HUDEP-2 (cell line): Measurements from ENCODE around the gene RBM20.
"Not testable (repeated sequence)": the region's sequence is repeated elsewhere in the genome, so short reads cannot be mapped to it uniquely, and the experiment has no call there.

Experiments used
- DNase-seq, 76 experiments: peaks; one replicate each; lab custom pipeline; 2025; ENCODE audit not compliant: unreplicated experiment in 76 of 76; lab: John Stamatoyannopoulos, UW

RBM20 gene

DNA sequence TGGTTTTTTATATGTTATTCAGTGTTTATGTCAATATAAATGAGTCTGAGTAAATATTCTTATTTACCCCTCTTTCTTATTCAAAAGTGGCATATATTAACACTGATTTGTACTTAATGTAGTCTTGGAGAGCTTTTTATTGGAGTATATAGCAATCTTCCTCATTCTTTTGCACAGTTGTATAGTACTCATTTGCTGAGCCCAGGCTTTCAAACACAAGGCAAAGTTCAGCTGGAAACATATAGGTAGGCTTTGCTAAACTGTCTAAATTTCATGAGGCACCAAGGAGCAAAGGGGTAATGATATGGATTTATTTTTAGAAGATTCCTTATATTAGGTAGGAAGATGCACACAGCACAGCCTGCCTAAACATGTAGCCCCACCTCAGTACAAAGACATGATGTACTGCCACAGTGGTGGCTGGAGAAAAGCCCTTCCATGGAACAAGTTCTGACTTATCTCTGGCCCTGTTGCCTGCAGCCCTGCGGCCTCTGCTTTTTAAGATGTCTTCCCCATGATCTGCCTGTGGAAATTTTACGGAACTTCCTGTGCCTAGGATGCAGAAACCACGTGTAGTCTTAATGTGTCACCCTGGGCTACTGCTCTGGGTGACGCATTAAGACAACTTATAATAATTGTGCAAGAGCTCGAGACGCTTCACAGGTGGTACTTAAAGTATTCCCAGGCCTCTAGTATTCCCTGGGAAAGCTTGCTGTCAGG, 218.0 kb downstream of the RBM20 start:
- no peak for DNase-seq

DNA sequence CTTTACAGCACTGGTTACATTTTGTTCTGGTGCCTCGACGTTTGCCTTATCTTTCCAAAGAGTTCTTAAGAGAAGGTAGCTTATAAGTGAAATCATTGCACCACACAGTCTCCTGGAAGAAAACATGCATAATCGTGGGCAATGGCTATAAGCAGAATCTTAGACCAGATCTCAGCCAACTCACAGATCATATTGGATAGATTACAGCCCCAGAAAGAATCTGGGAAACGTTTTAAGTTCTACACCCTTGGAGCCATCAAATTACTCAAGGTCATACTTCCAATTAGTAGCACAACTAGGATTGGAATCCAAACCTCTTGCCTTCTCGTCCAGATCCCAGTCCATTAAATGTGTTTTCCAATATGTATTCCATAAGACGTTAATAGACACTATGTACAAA, 218.8 kb downstream of the RBM20 start:
- no peak for DNase-seq

DNA sequence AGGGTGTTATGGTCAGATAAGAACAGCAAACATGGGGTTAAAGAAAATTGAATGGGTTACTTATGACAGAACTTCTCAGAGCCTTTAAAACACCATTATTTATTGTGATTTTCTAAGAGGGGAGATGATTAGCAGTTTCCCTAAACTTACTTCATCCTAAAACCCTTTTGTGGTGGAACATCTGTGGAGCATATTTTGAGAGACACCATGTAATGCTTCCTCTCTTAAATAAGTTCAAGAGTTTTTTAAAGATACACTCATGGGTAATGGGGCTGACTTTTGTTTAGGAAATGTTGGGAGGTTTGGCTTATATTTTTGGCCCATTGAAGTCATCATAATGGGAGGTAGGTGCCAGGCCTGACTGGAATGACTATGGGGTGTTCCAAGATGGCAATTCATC, 219.2 kb downstream of the RBM20 start:
- no peak for DNase-seq

DNA sequence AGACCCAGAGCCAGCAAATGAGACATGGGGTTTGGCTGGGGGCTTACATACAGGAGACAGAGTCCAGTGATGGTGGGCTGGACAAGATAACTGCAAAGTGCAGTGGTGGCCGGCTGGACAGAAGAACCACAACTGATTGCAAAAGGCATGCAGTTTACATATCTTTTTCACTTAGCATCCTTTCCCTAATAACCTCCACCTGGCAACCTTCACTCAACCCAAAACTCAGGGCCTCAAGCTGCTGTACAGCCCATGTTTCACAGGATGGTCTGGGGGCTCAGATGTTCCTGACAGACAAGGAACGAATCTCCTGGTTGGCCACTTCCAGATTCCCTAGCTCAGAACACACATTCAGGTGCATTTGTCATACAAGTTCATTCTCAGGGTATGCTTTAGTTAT, 219.8 kb downstream of the RBM20 start:
- DNase-seq, result no peak

DNA sequence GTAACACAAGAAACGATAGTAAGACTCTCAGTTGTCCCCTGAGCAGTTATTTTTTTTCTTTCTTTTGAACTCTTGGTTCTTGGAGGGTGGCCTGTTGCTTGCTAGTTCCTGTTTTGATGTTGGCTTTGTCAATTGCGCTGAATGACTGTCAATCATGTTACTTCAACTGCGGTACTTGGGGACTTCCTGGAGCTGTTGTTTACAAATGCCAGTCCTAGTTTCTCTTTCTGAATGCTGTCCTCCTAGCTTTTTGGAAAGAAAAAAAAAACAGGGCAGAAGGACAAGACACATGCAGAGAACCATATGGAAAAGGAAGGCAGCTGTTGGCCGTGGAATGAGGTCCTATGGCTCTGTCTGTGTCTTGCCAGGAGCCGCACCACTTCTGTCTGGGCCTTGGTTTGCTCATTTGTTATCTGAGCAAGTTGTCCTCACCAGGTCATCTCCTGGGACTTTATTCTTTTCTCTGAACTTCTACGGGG, 220.6 kb downstream of the RBM20 start:
- peak in 9 of 76 experiments; percentile 9 to 43 (median 22) for DNase-seq

DNA sequence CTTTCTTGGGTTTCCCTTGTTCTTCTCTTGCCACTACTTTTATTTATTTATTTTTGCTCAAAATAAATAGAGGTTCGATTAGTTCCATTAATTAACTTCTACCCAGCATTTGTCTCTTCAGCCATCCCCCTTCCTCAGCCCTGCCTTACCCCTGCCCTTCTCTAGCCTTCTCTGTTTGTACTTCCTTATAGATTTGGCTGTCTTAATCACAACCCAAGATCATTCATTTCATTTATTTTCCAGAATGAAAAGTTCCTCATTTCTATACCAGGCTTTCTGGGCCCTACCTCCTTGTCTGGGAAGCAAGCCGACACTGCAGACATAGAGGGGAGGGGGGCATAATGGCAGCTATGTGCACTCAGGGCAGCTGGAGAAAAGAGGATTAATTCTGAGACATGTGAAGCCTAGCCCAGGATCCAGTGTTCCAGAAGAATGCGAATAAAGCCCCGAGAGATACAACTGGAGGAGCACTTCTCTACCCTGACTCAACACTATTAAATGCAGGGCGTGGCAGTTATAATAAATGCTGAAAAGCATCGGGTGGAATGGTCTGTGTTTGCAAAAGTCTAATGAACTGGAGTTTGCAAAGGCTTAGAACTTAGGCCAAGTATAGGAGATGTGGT, 221.2 kb downstream of the RBM20 start:
- no peak for DNase-seq

DNA sequence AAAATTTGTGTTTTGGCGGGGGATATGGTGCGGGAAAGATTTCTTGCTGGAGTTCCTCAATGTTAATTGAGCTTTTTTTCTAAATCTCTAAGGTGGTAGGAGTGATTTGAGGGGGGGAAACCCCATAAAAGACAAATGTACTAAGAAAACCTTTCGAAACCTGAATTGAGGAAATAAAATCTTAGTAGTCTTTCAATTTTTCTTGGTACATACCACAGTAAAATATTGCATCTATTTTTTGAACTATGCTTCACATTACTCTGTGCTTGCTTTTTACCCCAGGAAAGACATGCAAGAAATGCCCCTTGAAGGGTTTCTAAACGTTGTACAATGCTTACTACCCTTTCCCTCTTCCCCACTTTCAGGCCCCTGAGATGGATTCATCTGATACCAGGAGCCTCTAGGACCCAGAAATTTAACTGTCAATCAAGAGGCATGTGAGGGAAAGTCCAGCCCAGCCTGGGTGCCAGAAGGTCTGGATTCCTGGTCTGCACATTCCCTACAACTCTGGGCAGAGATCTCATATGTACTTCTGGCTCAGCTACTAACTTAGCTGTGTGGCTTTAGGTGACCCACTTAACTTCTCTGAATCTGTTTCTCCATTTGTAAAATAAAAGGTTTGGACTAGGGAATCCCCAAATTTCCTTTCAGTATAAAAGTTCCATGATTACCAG, 221.8 kb downstream of the RBM20 start:
- DNase-seq, result no peak

DNA sequence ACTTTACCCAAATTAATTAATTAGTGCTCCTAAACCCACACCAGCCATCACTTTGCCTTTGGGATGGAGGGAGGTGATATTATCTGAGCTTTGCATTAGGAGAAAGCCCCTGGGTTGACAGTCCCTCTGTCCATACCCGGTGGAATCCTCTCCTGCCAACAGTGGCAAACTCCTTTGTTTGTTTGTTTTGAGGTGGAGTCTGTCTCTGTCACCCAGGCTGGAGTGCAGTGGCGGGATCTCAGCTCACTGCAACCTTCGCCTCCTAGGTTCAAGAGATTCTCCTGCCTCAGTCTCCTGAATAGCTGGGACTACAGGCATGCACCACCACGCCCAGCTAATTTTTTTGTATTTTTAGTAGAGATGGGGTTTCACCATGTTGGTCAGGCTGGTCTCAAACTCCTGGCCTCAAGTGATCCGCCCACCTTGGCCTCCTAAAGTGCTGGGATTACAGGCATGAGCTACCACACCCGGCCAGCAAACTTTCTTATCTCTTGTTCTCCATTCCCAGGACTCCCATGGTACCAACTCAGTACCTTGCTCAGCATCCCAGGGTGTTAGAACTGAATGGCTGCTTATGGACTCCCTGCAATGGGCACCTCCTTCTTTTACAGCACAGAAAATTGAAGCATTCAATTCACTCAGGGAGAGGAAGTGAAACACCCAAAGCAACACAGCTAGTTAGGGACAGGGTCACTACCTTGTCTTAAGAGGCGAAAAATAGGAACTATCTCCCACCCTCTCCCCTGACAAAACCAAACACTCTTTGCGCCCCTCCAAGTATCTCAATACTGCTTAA, 223.1 kb downstream of the RBM20 start:
- not testable (repeated sequence) for DNase-seq

DNA sequence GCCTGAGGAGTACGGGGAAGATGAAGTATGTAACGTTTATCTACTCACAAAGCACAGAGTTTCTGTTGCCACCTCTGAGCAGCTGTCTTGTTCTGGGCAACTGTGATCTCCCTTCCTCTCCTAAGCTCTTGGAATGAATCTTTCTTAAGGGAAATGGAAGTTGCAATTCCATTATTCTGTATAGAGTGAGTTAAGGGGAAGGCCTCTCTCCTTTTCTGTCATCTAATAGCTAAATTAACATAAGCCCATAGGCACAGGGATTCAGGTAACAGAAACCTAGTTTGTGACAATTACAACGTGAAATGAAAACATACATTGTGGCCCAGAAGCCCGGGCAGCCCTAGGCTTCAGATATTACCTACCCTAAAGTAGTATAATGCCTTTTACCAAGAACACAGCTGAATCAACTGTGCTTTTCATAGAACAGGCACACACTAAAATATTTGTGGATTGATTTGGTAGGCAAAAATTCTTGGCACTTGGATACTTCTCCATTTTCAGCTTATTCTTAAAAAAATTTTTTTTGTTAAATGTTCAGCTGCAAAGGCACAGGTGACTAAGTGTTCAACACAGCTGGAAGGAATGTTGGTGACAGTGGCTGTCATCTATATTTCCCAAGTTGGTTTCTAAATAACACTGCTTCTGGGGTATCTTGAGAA, 223.8 kb downstream of the RBM20 start:
- DNase-seq, result no peak

DNA sequence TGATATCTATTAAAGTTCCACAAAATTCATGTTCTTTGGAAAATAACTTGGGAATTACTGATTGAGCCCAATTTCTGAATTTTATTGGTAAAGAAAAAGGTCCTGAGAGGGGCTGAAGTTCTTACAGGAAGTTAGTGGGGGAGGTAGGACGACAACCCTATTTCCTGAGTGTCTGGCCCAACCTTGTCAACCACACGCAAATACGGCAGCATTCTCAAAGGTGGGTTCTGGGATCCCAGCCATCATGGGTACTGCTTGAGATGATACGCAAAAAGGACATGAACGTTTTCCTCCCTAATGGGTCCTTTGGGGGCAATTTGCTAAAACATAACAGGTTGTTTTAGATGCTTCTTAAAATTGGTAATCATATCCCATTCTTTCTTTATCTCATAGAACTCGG, 224.8 kb downstream of the RBM20 start:
- DNase-seq, result no peak

DNA sequence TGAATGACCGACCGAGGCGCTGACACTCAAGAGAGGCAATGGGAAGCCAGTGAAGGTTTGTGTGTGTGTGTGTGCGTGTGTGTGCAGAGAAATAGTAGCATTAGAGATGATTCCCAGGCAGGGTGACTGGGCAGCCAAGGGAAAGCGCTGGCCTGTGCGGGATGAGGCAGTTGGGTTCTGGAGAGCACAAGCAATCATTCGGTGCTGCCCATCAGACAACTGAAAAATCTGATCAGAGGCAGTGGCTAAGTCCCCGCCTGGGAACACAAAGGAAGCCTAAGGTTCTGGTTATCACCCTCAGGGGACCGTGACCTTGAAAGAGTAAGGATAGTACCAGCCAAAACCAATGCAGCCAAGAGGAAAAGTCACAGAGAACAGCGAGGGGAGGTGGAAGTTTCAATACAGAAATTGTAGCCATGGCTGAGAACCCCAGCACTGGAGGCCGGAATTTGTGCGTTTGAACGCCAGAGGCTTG, 226.7 kb downstream of the RBM20 start:
- DNase-seq, result no peak

DNA sequence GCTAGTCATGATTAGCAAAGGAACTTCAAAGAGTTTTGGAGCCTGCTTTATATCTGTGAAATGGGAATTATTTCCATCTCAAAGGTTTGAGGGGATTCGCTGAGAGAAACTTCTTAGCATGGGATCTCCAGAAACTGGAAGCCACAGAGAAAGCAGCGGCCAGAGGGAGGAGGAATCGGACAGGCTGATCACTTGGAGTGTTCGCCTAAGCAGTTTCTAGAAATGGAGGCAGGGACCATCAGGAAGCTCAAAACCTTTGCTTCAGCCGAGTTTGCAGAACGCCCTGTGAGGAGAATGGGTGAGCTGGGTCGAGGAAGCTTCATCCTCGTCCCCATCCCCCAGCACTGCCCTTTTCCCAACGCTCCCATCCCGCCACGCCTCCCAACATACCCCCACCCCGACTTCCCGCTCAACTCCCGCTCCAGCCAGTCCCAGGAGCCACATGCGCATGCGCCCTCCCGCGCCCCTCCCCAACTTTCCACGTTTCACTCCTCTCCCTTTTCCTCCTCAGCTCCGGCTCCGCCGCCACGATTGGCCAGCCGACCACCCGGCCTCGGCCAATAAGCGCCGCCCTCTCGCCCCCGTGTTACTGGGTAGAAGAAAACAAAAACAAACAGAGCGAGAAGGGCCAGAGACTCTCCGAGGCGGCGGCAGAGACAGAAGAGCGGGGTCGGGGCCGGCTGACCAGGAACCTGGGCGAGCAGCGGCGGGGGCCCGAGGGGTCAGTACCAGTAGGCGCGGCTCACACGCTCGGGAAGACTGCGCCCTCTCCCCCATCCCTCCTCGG, 227.4 kb downstream of the RBM20 start, which contains the start of gene PDCD4:
PDCD4 (plus strand) TSS at position 631 of the 787 bp plus-strand sequence. CDS start 4,100 bp downstream, outside the sequence.
- DNase-seq, result peak in 75 of 76 experiments; percentile 14 to 98 (median 95)

DNA sequence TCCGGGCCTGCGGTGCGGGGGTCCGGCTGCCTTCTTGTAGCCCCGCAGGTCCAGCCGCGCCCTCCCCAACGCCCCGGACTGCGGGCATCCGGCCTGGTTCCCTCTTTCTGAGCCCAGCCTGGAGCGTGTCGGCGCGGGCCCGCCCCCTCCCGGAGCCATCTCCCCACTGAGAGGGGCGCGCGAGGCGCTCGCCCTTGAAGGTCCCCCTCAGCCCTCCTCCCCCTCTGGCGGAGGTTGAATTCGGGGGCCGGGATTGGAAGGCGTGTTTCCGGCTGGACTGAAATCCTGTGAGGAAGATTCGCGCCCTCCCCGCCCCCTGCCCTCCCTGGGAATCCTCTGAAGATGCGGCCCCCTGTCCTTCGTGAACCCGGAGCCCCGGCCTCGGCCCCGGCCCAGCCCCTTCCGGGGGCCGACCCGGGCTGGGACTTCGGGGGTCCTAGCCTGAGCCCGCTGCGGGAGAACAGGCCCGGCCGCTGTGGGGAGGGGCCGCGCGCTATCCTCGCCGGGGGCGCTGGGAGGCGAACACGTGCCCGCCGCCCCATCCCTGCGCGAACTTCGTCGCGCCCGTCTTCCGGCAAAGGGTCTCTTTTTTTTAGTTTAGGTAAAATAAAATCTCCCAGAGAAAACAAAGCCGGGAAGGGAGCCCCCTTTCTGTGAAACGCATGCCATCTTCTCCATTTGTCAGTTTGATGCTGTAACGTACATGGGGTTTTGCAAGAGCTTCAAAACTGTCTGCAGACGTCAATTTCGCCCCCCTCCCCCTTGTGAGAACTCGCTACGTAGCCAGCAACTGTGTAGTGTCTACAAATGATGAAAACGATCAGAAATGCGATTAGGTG, 228.2 kb downstream of the RBM20 start:
- peak in 73 of 76 experiments; percentile 12 to 79 (median 61) for DNase-seq

DNA sequence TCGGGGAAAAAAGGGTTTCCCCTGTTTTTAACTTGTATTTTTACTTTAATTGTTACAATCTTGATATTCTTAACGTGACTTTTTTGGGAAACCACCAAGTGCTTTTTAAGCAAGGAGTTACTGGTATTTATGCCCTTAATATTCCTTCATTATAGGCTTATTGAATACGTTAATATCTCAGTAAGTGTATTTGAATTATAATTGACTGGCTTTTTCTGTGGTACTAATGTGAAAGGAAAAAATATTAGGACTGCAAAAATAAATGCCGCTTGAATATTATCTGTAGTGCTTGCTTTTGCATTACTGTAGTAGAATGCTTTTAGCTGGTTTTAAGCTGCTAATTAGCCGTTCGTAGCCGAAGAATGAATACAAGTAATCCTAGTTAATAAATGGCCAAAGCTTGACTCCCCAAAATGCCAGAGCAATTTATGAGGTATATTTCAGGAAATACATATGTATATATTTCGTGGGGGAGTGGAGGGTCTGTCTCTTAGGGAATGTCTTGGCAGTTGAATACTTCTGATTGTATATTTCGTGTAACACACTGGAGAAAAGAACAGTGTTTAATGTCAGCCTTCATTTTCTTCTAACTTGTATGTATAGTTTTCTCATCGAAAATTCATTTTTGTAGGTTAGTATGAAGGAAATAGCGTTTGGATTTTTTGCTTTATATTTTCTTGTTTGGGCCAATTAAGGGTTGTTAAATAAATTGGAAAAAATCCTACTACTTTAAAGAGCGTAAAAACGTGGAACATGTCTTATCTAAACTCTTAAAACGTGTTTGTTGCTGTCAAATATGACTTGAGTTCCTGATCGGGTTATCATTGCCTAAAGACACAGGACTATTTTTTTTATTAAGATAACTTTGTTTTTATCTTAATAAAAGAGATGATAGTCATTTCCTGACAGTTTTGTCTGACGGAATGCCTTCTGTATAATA, 229.1 kb downstream of the RBM20 start:
- peak in 3 of 76 experiments; percentile 7 to 44 (median 37) for DNase-seq

DNA sequence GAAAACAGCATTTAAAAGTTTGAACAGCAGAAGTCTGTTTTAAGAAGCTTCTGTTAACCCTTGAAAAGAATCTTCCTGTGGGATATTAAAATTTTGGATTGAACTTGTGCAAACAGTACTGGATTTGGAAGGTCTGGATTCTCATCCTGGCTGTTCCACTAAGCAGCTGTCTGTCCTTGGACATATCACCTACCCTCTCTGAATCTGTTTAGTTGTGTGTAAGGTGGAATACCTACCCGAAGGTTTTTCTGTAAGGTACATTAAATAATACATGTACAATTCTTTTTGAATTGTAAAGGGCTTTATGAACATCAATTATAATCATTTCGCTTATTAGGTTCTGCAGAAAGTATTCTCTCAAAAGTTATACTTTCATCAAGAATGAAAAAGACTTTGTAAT, 229.8 kb downstream of the RBM20 start:
- DNase-seq, result peak in 5 of 76 experiments; percentile 9 to 46 (median 21)

DNA sequence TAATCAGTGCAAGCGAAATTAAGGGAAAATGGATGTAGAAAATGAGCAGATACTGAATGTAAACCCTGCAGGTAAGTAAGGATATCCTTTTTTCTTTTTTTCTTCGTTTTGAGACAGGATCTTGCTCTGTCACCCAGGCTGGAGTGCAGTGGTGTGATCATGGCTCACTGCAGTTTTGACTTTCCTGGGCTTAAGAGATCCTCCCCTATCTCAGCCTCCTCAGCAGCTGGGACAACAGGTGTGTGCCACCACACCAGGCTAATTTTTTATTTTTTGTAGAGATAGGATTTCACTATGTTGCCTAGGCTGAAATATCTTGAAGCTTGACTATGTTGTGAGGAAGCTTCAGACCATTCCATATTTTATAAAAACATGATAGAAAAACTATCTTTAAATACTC, 231.9 kb downstream of the RBM20 start:
- DNase-seq, result no peak

DNA sequence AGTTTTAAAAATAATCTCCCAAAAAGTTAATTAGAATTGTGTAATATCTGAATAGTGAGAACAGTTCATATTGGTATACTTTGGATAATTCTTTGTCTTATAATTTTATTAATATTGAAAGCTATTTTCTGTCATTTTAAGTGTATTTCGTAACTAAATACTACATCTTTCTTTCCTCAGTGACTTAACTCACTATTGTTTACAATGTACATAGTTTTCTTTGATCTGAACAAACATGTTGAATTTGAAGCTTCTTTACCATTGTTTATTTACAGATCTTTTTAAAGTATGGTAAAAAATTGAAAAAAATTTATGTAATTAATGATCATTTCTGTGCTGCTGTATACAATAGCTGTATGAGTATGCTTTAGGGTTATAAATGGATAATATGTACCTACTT, 232.7 kb downstream of the RBM20 start:
- no peak for DNase-seq
